ENCODE results near the gene SAMHD1. TPM values are rescaled to one million over a fixed set of nuclear protein-coding genes. Genes with fewer than 3 reads are reported as not detected.
"Not testable (repeated sequence)": the region's sequence is repeated elsewhere in the genome, so short reads cannot be mapped to it uniquely, and the experiment has no call there.

Gene SAMHD1
- total RNA-seq, 1 donor from 2014 or later, result 95.4 TPM

DNA sequence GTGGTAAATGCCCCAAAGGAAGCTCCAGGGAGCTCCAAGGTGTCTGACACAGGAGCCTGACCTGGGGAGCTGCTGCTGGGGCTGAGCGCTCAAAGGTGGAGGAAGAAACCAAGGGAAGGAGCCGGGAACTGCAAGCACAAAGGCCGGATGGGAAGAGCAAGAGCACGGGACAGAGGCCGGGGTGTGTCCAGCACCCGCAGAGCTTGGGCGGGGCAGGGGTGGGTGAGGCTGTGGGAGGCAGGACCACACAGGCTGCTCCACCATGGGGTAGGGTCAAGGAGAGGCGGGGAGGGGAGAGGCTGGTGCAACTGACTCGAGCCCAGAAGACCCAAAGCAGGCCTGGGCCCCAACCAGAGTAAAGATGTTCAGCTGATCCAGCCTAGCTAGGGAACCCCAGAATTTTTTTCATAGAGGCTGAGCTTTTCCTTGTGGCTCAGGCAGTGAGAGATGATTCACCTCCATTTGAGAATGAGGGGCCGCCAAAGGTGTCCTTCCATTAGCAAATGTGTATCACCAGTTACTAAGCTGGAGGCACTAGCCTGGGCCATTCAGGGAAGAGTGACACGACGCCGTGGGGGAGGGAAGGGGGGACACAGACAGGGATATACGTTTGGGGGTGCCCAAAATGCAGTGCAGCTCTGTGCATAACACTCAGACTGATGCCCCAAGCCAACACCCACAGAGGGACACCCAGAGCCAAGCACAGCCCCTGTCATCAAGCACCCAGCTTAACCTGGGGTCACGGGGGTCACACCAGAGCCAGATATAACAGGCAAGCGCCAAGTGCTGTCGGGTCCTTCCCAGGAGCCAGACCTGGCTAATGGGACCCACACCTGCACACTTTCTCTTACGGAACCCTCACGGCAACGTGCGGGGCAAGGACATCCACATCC, 96.9 kb downstream of the SAMHD1 start:
- no peak for DNase-seq (ENCODE audit: low spot score)

DNA sequence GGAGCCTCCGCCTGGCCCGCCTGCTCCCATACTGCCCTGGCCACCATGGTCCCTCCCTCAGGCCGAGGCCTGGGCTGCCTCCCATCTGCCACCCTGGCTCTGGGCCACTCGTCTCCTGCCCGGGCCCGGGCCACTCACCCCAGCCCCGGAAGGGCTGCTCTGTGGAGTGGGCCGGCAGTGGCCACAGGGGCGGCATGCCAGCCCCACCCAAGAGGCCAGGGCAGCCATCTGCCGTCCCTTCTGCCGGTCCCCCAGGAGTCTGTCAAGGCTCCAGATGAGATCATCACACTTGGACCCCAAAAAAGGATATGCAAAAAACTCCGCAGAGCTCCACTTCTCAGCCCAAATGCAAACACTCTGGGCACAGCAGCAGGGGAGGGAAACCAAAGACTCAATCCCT, 99.3 kb downstream of the SAMHD1 start:
- DNase-seq (ENCODE audit: low spot score), result no peak

DNA sequence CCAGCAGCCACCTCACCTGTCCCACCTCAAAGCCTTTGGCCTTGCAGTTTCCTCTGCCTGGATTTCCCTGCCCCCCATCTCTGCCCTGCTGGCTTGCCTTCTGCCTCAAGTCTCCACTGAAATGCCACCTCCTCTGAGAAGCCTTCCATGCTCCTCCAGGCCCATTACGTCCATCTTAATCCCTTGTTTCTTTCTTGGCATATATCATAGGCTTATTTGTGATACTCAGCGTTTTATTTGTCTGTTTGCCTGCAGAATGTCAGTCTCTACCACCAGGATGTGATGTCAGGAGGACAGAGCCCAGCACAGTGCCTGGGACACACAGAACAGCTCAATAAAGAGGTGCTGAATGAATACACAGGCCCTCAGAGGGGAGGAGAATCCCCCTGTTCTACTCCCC, 100.0 kb downstream of the SAMHD1 start:
- no peak for DNase-seq (ENCODE audit: low spot score)

GRCh38 chr20:36850759-36851158, 100.7 kb downstream of the SAMHD1 start:
- DNase-seq (ENCODE audit: low spot score), result no peak

DNA sequence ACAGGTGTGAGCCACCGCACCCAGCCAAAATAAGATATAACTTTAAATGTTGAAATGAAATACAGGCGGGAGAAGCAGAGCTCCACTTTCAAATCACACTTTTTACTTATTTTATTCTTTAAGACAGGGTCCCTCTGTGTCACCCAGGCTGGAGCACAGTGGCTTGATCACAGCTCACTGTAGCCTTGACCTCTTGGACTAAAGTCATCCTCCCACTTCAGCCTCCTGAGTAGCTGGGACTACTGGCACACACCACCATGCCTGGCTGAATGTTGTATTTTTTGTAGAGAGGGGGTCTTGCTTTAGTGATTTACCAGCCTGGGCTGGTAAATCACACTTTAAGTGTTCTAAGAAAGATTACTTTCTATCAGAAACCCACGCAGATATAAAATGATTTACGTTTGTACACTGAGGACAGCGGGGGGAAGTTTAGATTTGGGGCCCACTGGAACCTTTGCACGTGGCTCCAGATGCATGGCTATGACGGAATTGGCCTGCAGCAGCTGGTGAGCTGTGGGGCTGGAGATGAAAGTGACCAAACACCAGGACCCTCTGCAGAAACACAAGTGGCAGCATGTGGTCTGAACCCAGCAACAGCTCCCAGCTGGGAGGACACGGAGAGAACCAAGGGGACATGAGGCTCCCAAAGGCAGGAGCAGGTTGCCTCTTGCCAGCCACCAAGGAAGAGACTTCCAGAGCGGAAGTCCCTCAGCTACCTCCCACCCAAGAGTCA, 102.0 kb downstream of the SAMHD1 start:
- no peak for DNase-seq (ENCODE audit: low spot score)

GRCh38 chr20:36848677-36849076, 102.8 kb downstream of the SAMHD1 start:
- no peak for DNase-seq (ENCODE audit: low spot score)

- peak; percentile 73 for DNase-seq (ENCODE audit: low spot score)
Measured at GRCh38 chr20:36848078-36848660, 103.3 kb downstream of the SAMHD1 start.

GRCh38 chr20:36847710-36848040, 103.8 kb downstream of the SAMHD1 start:
- no peak for DNase-seq (ENCODE audit: low spot score)

- DNase-seq (ENCODE audit: low spot score), result peak; percentile 80
Measured at GRCh38 chr20:36847009-36847709, 104.3 kb downstream of the SAMHD1 start.

DNA sequence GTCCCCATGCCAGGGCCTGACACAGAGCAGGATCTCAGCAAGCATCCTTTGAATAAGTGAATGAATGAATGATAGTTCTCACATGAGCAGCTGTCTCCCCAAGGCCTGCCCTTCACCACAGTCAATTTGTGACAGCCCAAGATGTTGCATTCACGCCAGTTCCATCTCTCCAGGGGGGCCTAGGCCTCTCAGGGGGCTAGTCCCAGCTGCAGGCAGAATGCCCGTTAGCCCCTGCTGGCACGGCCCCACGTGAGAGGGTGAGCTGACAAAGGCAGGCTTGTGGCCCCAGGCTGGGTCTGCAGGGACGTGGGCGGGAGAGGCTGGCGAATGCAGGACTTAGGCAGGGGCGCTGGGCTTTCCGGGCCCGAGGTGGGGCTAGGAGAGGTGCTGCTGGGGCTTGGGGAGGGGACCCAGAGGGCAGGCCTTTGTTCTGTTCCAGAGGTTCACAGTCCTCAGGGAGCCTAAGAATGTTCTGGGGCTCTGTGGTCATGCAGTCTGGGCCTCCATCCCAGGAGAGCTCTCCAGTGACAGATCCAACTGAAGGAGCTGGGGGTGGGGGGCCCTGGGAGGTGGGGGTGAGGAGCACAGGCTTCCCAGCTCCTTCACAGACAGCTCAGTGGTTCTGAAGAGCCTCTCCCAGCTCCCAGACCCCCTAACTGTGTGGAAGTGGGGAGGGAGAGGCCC, 106.1 kb downstream of the SAMHD1 start:
- no peak for DNase-seq (ENCODE audit: low spot score)

- DNase-seq (ENCODE audit: low spot score), result not testable (repeated sequence)
Measured at GRCh38 chr20:36841030-36841429, 110.5 kb downstream of the SAMHD1 start.

Other genes starting within 250 kb of the SAMHD1 start
- gene NDRG3, start 205.6 kb downstream of the SAMHD1 start, total RNA-seq, result 21.0 TPM
- 6.5 TPM for gene DSN1, start 177.9 kb downstream of the SAMHD1 start, total RNA-seq
- gene TLDC2, start 75.6 kb downstream of the SAMHD1 start, total RNA-seq, result 0.36 TPM
- 8.1 TPM for gene RBL1, start 144.3 kb upstream of the SAMHD1 start, total RNA-seq
- gene RPN2, start 227.6 kb upstream of the SAMHD1 start, total RNA-seq, result 215 TPM
- gene MROH8, start 227.8 kb upstream of the SAMHD1 start, total RNA-seq, result 3.1 TPM

Measured in ureter (tissue), 1 donor.